Prostate gland (tissue), 2 donors: Measurements from ENCODE around the gene MTG1. TPM values are rescaled to one million over a fixed set of nuclear protein-coding genes. Genes with fewer than 3 reads are reported as not detected.

ENCODE experiments used
- DNase-seq: peaks from one replicate; pipeline ENCODE4 v3.0.0-alpha.2; 2019; ENCODE audit warnings: low spot score
- H3K27ac ChIP-seq, 2 donors: fragments of 200-600 bp; sonication (generic); 2 replicates each; pipeline ENCODE4 v1.5.1; 2017 to 2019
- H3K27me3 ChIP-seq: fragments of 200-600 bp; sonication (generic); replicated peaks from 2 replicates; pipeline ENCODE4 v1.5.1; 2019; ENCODE audit not compliant: insufficient read depth
- H3K36me3 ChIP-seq, 2 donors: fragments of 200-600 bp; sonication (generic); 1 replicate in 1 of 2; 2 replicates in 1 of 2; pipeline versions ENCODE4 v1.5.1 to v1.8.1; 2017 to 2019
- H3K4me1 ChIP-seq: fragments of 200-600 bp; sonication (generic); replicated peaks from 2 replicates; pipeline ENCODE4 v1.5.1; 2019
- H3K4me3 ChIP-seq, 2 donors: fragments of 200-600 bp; sonication (generic); 2 replicates each; pipeline ENCODE4 v1.5.1; 2017 to 2019
- H3K9me3 ChIP-seq: fragments of 200-600 bp; sonication (generic); 2 replicates; pipeline ENCODE4 v1.5.1; 2017
- POLR2A ChIP-seq: fragments of 450-650 bp; IDR thresholded peaks from one replicate; pipeline ENCODE4 v1.6.1; 2016; ENCODE audit warnings: antibody characterized with exemption, mild to moderate bottlenecking
- POLR2AphosphoS5 ChIP-seq: sonication (generic); formaldehyde crosslinking; IDR thresholded peaks from one replicate; pipeline ENCODE4 v1.6.1; 2017; ENCODE audit warnings: antibody characterized with exemption
- WGBS: methylation state at CpG from one replicate; pipeline ENCODE4 v1.1.5; 2018; 5-methylcytosine and 5-hydroxymethylcytosine counted together
- intact Hi-C: fragments of 100-400 bp; cut with DNase I; formaldehyde crosslinking; loops from one replicate; pipeline ENCODE4 v1.14.2; 2022
- total RNA-seq, 2 donors: library from RNA; depleted of rRNA; stranded (reverse); fragments of >200 nt; gene quantifications; one replicate each; pipeline ENCODE4 v1.1.0, GENCODE V29; 2016
- TF ChIP-seq, protein P1 (sequence below), 4 experiments: fragments of 200-600 bp in 2 of 4; fragments of 450-650 bp in 2 of 4; sonication (generic) in 2 of 4; IDR thresholded peaks; 1 replicate in 3 of 4; 2 replicates in 1 of 4; pipeline ENCODE4 v1.5.1; 2016 to 2019; ENCODE audit warnings: antibody characterized with exemption in 4 of 4, mild to moderate bottlenecking in 2 of 4, moderate library complexity in 2 of 4

The MTG1 gene
- total RNA-seq, 2 donors from 2014 or later = 26.8 to 67.4 TPM

GRCh38 chr10:133358925-133359310 lies 35.0 kb upstream of the MTG1 start:
- TF ChIP-seq POLR2A (no peak), POLR2AphosphoS5 (no peak)
- TF ChIP-seq, protein P1, sequence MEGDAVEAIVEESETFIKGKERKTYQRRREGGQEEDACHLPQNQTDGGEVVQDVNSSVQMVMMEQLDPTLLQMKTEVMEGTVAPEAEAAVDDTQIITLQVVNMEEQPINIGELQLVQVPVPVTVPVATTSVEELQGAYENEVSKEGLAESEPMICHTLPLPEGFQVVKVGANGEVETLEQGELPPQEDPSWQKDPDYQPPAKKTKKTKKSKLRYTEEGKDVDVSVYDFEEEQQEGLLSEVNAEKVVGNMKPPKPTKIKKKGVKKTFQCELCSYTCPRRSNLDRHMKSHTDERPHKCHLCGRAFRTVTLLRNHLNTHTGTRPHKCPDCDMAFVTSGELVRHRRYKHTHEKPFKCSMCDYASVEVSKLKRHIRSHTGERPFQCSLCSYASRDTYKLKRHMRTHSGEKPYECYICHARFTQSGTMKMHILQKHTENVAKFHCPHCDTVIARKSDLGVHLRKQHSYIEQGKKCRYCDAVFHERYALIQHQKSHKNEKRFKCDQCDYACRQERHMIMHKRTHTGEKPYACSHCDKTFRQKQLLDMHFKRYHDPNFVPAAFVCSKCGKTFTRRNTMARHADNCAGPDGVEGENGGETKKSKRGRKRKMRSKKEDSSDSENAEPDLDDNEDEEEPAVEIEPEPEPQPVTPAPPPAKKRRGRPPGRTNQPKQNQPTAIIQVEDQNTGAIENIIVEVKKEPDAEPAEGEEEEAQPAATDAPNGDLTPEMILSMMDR (IDR thresholded peaks at IDR 0.05) = no peak
- intact Hi-C loops = no loop called here
- no peaks in the 10 kb centered on the region for H3K9me3 ChIP-seq
- no peak for DNase-seq
- no peaks in the 10 kb centered on the region for H3K27me3 ChIP-seq
- peaks cover 6% of the 10 kb centered on the region for H3K4me1 ChIP-seq
- no peak overlapping the region for H3K4me3 ChIP-seq
- H3K27ac ChIP-seq = no peak overlapping the region
- 91% methylated on average over 11 of the region's 11 CpGs for WGBS
- H3K36me3 ChIP-seq = no peaks in the 10 kb centered on the region

GRCh38 chr10:133359554-133359971 lies 34.4 kb upstream of the MTG1 start:
- Histone ChIP-seq H3K4me1 (peaks cover 6% of the 10 kb centered on the region), H3K27ac (no peak overlapping the region), H3K4me3 (no peak overlapping the region), H3K27me3 (no peaks in the 10 kb centered on the region), H3K36me3 (no peaks in the 10 kb centered on the region), H3K9me3 (no peaks in the 10 kb centered on the region)
- DNase-seq = peak; percentile 37
- TF ChIP-seq POLR2AphosphoS5 = no peak
- TF ChIP-seq, protein P1 (IDR thresholded peaks at IDR 0.05) = no peak
- TF ChIP-seq POLR2A = no peak
- 34% methylated on average over 6 of the region's 6 CpGs for WGBS
- intact Hi-C loops = no loop called here

DNA sequence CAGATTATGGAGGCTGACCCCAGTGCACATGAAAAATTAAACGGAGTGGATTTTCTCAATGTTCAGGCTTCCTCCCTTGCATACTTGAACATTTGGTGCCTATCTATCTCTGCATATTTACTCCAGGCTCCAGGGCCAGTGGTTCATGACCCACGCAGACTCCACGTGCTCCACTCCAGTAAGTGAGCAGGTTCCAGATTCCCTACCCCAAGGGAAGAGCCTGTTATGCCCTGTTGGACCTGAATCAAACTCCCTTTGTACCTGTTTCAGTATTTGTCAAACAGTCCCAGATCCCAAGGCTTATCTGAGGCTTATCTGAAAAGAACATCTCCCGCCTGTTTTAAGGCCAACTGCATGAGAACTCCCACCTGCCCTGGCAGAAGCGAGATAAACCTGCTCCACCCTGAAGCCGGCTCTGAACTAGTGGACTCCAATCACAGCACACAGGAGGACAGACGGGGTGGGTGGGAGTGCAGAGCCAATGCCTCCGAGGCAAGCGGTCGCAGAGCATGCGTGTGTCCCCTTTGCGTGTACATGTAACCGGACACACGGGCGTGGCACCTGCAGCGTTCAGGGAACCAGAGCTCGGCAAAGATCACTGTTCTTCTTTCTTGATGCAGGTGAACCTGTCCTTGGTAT lies 33.9 kb upstream of the MTG1 start:
- no peak for TF ChIP-seq POLR2A
- no peak for TF ChIP-seq POLR2AphosphoS5
- TF ChIP-seq, protein P1 (IDR thresholded peaks at IDR 0.05) = no peak
- WGBS = 36% methylated on average over 17 of the region's 17 CpGs
- H3K36me3 ChIP-seq = no peaks in the 10 kb centered on the region
- no peak overlapping the region for H3K4me3 ChIP-seq
- no peak for DNase-seq
- H3K4me1 ChIP-seq = peaks cover 6% of the 10 kb centered on the region
- no peaks in the 10 kb centered on the region for H3K9me3 ChIP-seq
- intact Hi-C loops = no loop called here
- H3K27me3 ChIP-seq = no peaks in the 10 kb centered on the region
- no peak overlapping the region for H3K27ac ChIP-seq

DNA sequence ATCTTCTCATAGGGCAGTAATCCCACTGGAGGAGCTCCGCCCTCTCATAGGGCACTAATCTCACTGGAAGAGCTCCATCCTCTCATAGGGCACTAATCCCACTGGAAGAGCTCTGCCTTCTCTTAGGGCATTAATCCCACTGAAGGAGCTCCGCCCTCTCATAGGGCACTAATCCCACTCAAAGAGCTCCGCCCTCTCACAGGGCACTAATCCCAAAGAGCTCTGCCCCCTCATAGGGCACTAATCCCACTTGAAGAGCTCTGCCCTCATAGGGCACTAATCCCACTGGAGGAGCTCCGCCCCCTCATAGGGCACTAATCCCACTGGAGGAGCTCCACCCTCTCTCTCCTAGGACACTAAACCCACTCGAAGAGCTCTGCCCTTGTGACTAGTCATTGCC lies 32.7 kb upstream of the MTG1 start:
- Histone ChIP-seq H3K4me1 (peaks cover 6% of the 10 kb centered on the region), H3K27ac (no peak overlapping the region), H3K27me3 (no peaks in the 10 kb centered on the region), H3K4me3 (no peak overlapping the region), H3K9me3 (no peaks in the 10 kb centered on the region), H3K36me3 (peaks cover 2 to 6% of the 10 kb centered on the region in 2 donors)
- 90% methylated on average over 5 of the region's 5 CpGs for WGBS
- intact Hi-C loops = no loop called here
- no peak for DNase-seq
- TF ChIP-seq, protein P1 (IDR thresholded peaks at IDR 0.05) = no peak
- TF ChIP-seq POLR2A (no peak), POLR2AphosphoS5 (no peak)

DNA sequence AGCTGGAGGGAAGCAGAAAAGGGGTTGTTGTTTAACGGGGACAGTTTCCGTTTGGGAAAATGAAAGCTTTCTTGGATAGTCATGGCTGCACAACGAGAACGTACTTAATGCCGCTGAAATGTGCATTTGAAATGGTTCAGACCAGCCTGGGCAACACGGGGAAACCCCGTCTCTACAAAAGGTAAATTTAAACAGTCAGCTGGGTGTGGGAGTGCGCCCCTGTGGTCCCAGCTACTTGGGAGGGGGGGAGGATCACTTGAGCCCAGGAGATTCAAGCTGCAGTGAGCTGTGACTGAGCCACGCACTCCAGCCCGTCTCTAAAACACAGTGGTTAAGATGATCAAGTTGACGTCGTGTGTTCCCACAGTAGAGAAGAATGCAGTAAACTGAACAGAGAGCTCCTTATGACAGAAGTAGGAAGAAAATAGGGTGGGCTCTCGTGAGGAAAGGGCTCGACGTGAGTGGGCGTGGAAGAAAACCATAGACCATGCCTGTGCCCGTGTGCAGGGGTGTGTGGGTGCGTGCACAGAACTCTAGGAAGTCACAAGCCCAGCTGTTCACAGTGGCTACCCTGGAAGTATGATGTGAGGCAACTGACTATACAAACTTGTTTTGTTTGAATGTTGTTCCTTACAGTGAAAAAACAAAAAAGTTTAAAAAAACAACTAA lies 32.0 kb upstream of the MTG1 start:
- DNase-seq = no peak
- 81% methylated on average over 18 of the region's 18 CpGs for WGBS
- Histone ChIP-seq H3K4me1 (peaks cover 6% of the 10 kb centered on the region), H3K27ac (no peak overlapping the region), H3K27me3 (no peaks in the 10 kb centered on the region), H3K9me3 (no peaks in the 10 kb centered on the region), H3K4me3 (no peak overlapping the region), H3K36me3 (peaks cover 7 to 10% of the 10 kb centered on the region in 2 donors)
- intact Hi-C loops = no loop called here
- TF ChIP-seq POLR2AphosphoS5 (no peak), POLR2A (no peak)
- TF ChIP-seq, protein P1 (IDR thresholded peaks at IDR 0.05) = no peak
